ENCODE measurements around the gene CIAO3. TPM values are rescaled to one million over a fixed set of nuclear protein-coding genes. Genes with fewer than 3 reads are reported as not detected.

The CIAO3 gene
- polyA plus RNA-seq, 1 experiment, result 14.4 TPM

DNA sequence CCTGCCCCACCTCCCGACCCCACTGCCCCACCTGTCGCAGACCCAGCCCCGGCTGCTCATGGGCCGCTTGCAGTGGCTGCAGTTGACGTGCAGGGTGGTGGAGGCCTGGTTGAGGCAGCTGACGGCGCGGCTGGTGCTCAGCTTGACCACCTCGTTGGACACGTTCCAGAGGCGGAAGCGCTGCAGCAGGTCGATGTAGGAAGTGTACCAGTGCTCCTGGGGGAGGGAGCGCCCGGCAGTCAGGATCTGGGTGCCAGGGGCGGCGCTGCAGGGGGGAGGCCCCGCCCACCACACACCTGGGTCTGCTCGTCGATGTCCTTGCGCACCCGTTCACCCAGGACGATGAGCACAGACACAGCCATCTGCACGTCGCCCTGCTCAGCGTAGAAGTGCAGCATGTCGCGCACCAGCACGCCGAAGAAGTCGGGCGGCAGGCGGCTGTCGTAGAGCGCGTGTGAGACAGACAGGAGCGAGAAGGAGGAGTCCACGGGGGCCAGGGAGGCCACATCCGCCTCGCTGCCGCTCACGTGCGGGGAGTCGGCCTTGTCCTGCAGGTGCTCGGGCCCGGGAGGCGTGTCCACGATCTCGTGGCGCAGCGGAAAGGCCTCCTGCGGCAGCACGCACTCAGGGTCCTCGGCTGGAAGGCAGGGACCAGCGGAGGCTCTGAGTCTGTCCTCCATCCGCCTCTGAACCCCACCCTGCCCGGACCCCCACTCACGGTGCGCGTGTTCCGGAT lies 55.7 kb downstream of the CIAO3 start:
- DNase-seq (ENCODE audit: low read depth, low spot score), result no peak
- Histone ChIP-seq H3K4me3 (ENCODE audit: low read depth, low read length) (no peak overlapping the region), H3K27ac (ENCODE audit: low read depth, low read length) (no peak overlapping the region), H3K27me3 (ENCODE audit: control insufficient read depth, insufficient read depth, low read length) (no peaks in the 10 kb centered on the region), H3K9me3 (ENCODE audit: control insufficient read depth, insufficient read depth, low read length) (peaks cover 16% of the 10 kb centered on the region; the same call in 1 of the 2 replicates)
- TF ChIP-seq, protein P1, sequence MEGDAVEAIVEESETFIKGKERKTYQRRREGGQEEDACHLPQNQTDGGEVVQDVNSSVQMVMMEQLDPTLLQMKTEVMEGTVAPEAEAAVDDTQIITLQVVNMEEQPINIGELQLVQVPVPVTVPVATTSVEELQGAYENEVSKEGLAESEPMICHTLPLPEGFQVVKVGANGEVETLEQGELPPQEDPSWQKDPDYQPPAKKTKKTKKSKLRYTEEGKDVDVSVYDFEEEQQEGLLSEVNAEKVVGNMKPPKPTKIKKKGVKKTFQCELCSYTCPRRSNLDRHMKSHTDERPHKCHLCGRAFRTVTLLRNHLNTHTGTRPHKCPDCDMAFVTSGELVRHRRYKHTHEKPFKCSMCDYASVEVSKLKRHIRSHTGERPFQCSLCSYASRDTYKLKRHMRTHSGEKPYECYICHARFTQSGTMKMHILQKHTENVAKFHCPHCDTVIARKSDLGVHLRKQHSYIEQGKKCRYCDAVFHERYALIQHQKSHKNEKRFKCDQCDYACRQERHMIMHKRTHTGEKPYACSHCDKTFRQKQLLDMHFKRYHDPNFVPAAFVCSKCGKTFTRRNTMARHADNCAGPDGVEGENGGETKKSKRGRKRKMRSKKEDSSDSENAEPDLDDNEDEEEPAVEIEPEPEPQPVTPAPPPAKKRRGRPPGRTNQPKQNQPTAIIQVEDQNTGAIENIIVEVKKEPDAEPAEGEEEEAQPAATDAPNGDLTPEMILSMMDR (IDR thresholded peaks at IDR 0.05; ENCODE audit: low read depth, low read length), result no peak
- ChIA-PET POLR2A (interaction anchor here (0.6 to 1.2 kb wide), 3 partner anchors 16 to 113 kb away, joined by 3 read pairs; no protein-coding TSS in a partner anchor), CTCF (interaction anchor here (0.6 to 1.4 kb wide), 2 partner anchors 27 to 303 kb away, joined by 3 to 4 read pairs; no protein-coding TSS in a partner anchor)

DNA sequence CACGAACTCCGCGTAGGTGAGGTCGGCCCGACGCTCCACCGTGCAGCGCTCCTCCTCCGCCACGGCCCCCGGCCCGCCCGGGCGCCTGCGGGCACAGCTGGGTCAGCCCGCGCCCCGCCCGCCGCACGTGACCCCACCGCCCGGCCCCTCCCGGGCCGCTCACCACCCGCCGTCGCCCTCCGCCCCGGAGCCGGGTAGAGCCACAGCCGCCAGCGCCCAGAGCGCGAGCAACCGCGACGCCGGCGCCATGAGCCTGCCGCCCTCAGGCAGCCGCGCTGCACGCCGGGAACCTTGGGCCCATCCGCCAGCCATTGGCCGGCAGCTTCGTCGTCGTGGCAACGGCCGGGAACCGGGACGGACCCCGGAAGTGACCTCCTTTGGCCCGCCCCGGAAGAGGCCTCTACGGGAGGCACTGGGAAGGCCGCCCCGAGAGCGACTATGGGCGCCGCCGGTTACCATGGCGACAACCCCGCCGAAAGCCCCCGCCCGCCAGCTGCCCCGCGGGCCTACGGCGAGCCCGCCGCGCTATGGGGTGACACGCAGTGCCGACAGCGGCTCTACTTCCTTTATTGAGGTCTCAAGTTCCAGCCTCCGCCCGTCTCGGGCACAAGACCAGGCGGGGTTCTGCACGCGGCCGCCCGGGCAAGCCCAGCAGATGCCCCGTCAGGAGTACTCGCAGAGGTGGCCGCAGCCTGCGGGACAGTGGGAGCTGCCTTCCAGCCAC lies 56.6 kb downstream of the CIAO3 start, which contains the start of gene JMJD8:
TSS of gene JMJD8 (minus strand) at position 264 of the 724 bp plus-strand sequence. CDS start at position 249, 15 bp downstream.
- ChIA-PET CTCF (interaction anchor here (0.6 kb wide), 1 partner anchor 833 kb away, joined by 6 read pairs; no protein-coding TSS in a partner anchor), POLR2A (interaction anchor here (0.6 to 1.2 kb wide), 3 partner anchors 15 to 112 kb away, joined by 3 read pairs; no protein-coding TSS in a partner anchor)
- Histone ChIP-seq H3K27me3 (ENCODE audit: control insufficient read depth, insufficient read depth, low read length) (no peaks in the 10 kb centered on the region), H3K4me3 (ENCODE audit: low read depth, low read length) (peak within 1 kb of the TSS; percentile 70), H3K27ac (ENCODE audit: low read depth, low read length) (peak within 1 kb of the TSS; percentile 52), H3K9me3 (ENCODE audit: control insufficient read depth, insufficient read depth, low read length) (peaks cover 16% of the 10 kb centered on the region; the same call in 1 of the 2 replicates)
- peak; percentile 75 for DNase-seq (ENCODE audit: low read depth, low spot score)
- TF ChIP-seq, protein P1 (IDR thresholded peaks at IDR 0.05; ENCODE audit: low read depth, low read length), result no peak

DNA sequence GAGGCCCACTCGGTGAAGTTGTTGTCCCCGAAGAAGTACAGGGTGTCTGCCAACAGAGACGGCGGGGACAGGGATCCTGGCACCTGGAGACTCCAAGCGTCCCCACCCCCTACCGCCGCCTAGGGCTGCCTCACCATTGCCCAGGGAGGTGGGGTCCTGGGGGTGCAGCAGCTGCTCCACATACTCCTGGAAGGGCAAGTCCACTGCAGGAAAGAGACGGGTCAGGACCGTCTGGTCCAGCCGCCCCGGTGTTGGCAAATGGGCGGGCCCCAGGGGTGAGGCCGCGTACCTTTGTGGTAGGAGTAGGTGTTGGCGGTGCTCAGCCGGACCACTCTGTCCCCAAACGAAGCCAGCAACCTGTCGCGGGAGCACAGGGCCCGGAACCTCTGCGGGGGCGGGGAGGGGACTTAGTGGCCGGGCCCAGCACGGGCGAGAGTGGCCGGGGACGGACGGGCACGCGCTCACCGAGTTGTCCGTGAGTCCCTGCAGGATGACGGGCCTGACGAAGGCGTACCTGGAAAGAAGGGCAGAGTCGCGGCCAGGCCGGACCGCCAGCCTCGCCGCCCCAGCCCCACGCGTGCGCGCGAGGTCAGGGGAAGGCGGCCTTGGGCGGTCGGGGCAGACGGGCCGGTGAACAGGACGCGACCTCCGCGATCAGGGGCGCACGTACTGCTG lies 57.3 kb downstream of the CIAO3 start:
- CTCF ChIA-PET, result interaction anchor here (0.6 kb wide), 1 partner anchor 833 kb away, joined by 6 read pairs; no protein-coding TSS in a partner anchor
- Histone ChIP-seq H3K27ac (ENCODE audit: low read depth, low read length) (no peak overlapping the region), H3K9me3 (ENCODE audit: control insufficient read depth, insufficient read depth, low read length) (peaks cover 16% of the 10 kb centered on the region; the same call in 1 of the 2 replicates), H3K4me3 (ENCODE audit: low read depth, low read length) (peak overlapping the region; percentile 70), H3K27me3 (ENCODE audit: control insufficient read depth, insufficient read depth, low read length) (no peaks in the 10 kb centered on the region)
- TF ChIP-seq, protein P1 (IDR thresholded peaks at IDR 0.05; ENCODE audit: low read depth, low read length), result no peak
- no peak for DNase-seq (ENCODE audit: low read depth, low spot score)
- POLR2A ChIA-PET, result interaction anchor here (1.2 kb wide), 1 partner anchor 45 kb away, joined by 3 read pairs; no protein-coding TSS in a partner anchor

DNA sequence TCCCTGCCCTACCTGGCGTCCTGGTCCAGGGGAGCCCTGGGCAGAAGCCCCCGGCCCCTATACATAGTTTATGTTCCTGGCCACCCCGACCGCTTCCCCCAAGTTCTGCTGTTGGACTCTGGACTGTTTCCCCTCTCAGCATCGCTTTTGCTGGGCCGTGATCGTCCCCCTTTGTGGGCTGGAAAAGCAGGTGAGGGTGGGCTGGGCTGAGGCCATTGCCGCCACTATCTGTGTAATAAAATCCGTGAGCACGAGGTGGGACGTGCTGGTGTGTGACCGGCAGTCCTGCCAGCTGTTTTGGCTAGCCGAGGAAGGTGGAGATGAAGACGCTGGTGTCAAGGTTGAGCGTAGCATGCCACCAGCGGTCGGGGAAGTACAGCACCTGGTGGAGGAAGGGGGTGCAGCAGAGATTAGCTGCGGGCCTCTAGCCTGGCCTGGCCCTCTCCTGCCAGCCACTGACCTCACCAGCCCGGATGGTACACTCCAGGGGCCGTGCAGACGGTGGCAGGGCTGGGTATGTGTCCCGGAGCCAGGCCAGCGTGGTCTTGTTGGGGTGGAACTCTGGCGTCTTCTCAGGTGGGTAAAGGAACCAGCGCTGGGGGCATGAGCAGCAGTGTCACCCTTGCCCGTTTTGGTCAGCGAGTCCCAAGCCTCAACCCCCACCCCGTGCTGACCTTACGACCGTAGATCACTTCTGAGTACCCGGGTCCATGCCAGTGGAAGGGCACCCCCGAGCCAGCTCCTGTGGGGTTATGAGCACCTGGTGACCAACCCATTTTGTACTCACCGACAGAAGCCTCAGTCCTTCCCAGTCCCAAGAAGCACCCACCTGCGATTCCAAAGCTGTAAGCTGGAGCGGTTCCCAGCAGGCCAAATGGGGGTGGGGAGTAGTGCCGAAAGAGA lies 58.1 kb downstream of the CIAO3 start:
- H3K27ac ChIP-seq (ENCODE audit: low read depth, low read length), result no peak overlapping the region
- peak overlapping the region; percentile 70 for H3K4me3 ChIP-seq (ENCODE audit: low read depth, low read length)
- TF ChIP-seq, protein P1 (IDR thresholded peaks at IDR 0.05; ENCODE audit: low read depth, low read length), result no peak
- H3K9me3 ChIP-seq (ENCODE audit: control insufficient read depth, insufficient read depth, low read length), result peaks cover 16% of the 10 kb centered on the region; the same call in 1 of the 2 replicates
- ChIA-PET POLR2A (no interaction called here), CTCF (no interaction called here)
- H3K27me3 ChIP-seq (ENCODE audit: control insufficient read depth, insufficient read depth, low read length), result no peaks in the 10 kb centered on the region
- no peak for DNase-seq (ENCODE audit: low read depth, low spot score)
